GM21423 (cell line): ENCODE results near the gene NPEPL1.
"Not testable (repeated sequence)": the region's sequence is repeated elsewhere in the genome, so short reads cannot be mapped to it uniquely, and the experiment has no call there.

ENCODE experiments used
- ATAC-seq: cut with Tn5 transposase; IDR thresholded peaks from one replicate; pipeline ENCODE4 v1.9.1; 2021; ENCODE audit warnings: mild to moderate bottlenecking, moderate library complexity; ENCODE audit not compliant: unreplicated experiment

The NPEPL1 gene

DNA sequence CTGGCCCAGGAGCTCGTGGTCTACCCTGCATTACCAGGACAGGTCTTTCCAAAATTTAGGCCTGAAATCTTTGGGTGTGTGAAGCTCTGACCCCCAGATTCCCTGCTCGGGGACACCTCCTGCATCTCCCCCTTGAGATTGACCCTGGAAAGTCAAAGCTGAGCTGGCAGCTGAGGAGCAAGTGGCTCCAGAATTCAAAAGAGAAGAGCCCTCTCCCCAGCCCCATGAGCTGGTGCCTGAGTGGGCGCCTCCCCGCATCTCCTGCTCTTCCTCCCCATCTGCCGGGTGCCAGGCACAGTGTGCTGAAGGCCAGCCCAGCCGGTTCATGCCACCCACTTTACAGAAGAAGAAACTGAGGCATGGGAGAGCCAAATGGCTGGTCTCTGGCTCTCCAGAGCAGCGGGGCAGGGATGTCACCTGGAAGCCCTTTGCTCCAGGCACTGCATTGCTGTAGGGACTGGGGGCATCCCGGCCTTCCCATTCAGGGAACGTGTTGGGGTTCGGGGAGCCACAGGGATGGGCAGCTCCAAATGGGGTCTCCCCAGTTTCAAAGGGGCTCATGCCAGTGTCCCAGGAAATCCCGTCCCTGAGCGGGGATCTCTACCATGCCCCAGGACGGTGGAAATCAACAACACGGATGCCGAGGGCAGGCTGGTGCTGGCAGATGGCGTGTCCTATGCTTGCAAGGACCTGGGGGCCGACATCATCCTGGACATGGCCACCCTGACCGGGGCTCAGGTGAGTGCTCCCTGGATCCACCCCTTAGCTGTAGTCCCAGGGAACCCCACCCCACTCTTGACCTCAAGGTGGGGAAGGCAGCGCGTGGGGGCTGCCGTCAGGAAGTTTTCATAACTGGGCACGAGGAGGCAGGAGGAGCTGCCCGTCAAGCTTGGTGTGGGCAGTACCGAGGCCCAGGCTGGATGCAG, 20.5 kb downstream of the NPEPL1 start:
- no peak for ATAC-seq

DNA sequence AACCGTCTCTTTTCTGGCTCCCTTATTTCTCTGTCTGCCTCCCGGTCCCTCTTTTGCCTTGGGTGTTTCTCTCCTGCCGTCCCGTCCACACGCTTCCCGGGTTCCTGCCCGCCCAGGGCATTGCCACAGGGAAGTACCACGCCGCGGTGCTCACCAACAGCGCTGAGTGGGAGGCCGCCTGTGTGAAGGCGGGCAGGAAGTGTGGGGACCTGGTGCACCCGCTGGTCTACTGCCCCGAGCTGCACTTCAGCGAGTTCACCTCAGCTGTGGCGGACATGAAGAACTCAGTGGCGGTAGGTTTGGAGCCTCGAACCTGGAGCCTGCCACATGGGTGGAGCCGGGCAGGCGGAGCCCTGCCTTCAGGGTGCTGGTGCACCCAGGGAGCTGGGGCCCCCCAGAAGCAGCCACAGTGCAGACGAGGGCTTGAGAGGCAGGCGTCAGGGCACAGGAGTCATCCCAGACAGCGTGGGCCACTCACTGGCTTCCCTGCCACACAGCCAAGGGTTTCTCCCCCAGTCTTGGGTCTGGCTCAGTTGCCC, 21.3 kb downstream of the NPEPL1 start:
- no peak for ATAC-seq

DNA sequence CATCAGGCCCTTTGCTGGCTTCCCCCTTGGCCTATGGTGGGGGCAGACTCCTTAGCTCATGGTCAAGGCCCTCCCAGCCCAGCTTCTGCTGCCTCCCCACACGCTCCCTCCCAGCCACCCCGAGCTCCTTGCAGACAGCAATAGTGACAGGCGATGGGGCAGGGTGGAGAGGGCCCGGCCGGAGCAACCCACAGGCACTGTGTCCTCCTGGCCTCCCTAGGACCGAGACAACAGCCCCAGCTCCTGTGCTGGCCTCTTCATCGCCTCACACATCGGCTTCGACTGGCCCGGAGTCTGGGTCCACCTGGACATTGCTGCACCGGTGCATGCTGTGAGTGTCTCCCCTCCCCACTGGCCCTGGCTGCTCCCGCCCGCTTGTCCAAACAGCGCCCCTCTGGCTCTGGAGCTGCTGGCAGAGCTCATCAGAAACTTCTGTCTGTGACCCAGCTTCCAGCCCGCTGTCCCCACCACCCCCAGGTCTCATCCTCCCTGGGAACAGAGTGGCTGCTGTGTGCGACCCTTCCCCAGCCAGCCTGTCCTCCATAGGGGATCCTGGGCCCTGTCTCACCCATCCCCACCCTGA, 21.8 kb downstream of the NPEPL1 start:
- ATAC-seq = no peak

DNA sequence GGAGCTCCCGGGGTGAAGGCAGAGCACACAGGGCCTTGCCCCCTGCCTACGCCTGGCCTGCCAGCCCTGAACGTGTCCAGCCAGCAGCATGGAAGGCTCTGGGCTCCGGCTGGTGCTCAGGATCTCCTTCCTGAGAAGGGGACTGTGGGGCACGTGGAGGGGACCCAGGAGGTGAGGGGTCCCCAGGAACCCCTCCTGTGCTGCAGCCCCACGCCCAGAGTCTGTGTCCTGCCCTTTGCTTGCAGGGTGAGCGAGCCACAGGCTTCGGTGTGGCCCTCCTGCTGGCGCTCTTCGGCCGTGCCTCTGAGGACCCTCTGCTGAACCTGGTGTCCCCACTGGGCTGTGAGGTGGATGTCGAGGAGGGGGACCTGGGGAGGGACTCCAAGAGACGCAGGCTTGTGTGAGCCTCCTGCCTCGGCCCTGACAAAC, 22.3 kb downstream of the NPEPL1 start:
- ATAC-seq = no peak

DNA sequence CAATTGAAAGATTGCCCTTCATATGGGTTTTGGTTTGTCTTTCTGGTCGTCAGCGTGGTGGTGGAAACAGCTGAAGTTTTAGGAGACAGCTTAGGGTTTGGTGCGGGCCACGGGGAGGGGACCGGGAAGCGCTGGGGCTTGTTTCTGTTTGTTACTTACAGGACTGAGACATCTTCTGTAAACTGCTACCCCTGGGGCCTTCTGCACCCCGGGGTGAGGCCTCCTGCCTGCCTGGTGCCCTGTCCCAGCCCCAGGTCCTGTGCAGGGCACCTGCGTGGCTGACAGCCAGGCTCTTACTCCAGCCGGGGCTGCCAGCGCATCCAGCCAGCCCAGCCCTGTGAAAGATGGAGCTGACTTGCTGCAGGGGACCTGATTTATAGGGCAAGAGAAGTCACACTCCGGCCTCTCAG, 22.8 kb downstream of the NPEPL1 start:
- no peak for ATAC-seq

DNA sequence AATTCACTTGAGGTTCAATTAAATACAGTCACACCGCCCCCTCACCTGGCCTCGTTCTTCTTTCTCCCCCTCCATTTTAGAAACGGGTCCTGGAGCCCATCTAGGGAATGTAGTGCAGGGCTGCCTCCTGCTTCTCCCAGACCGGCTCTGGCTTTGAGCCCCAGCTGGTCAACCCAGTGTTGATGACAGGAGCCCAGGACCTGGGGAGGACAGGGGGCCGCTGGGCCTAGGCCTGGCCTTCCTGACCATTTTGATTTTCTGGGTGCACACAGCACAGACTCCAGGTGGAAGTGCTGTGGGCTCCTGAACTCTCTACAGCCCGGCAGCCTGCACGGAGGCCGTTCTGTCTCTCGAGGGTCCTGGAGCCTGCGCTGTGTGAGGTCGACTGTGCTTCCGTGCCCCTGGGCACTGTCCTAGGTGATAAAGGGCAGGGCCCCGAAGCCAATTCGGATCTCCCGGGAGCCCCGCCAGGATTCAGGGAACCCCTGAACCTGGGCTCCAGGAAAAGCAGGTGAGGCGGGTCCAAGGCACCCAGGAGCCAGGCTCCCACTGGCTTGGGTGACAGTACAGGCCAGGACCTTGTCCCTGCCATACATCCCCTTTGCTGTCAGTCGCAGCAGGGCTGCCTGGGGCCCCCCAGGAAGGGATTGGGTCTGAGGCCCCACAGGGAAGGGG, 23.3 kb downstream of the NPEPL1 start:
- ATAC-seq = no peak

DNA sequence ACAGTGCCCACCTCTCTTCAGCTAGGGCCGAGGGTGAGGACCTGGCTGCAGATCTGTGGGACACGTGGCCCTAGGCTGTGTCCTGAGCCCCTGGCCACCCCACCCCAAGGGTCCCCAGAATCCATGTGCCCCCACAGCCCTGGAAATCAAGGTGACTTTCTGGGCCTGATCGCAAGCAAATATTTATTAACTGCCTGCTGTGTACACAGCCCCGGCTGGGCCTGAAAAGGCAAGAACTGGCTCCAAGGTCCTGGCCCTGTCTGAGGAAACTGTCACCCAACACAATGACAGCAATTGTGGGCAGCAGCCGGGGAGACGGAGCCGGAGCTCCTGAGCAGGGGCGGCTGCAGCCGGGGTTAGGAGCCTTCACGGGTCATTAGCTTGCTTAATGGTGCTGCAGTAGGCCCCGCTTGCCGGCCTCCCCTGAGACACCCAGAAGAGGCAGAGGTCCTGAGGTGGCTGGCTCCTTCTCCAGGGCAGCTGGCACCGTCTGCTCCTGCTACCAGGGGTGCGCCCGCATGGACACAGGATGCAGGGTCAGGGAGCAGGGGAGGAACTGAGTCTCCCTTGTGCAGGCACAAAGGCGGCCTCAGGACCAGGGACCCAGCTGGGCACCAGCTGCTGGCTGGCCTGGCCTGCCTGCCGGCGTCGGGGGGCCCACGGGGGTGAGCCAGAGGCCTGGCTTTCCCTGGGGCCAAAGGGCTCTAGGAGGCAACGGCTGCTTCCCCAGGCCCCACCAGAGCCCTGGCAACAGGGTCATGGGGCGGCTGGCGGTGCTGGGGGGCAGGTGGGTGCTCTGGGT, 24.1 kb downstream of the NPEPL1 start:
- no peak for ATAC-seq

DNA sequence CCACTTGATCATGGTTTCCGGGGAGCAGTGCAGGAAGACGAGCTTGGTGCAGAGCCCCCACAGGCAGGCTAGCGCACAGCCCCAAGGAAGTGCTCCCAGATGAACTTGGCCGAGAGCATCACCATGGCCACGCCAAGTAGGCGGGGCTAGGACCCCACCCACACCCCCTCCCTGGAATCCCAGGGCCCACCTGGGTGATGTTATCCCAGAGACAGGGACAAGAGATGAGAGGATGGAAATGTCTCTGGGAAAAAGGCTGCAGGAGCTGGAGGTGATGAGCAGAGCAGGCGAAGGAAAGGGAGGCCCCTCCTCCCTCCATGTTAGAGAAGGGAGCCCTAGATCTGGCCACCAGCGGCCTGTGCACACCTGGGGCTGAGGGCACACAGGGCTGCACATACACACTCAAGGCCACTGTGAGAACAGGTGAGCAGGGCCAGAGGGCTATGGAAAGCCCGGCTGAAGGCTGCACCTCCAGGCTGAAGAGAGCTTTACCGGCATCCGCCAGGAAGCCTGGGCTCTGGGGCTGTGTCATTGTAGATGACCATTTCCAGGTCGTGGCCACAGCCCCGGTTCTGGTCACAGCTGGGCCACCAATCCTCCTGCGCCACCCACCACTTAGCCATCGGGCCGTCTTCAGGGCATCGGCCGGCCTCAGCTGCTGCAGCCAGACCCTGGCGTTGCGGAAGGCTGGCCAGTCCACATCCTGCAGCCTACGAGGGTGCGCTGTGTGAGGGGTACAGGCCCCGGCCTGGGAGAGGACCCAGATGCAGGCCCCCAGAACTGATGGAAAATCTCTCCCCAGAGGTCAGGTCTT, 24.9 kb downstream of the NPEPL1 start:
- ATAC-seq = no peak

DNA sequence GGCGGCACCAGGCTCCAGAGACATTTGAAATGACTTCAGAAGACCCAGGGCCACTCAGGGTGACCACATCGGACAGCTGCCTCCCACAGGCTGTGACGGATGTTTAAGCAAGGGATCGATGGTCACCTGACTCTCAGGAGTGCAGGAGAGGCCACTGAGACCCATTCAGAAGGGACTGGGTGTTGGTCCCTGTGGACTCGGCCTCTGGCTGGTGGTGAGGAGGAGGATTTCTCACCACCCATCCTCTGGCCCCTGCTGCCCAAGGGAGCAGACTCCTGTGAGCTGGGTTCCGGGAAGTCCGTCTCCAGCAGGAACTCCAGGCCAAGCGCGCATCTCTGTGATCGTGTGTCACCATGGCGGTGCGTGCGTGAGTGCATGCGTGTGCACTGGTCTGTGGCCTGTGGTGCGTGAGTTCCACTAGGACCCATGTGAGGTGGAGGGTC, 25.5 kb downstream of the NPEPL1 start:
- ATAC-seq = no peak

DNA sequence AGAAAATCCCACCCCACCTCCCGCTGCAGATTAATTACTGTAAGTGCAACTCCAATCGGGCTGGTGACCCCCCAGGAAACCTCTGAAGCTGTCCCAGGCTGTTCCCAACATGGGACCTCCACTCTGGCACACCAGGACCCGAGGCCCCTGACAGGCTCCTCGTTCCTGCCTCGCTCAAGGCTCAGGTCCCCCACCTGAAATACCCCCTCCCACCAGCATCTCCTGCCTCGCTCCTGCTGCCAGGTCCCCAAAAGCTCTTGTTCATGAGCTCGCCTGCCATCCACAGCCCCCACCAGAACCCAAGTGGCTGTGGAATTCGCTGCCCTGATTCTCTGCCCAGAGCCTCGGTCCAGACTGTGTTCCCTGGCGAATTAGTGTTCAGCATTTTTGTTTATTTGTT, 26.1 kb downstream of the NPEPL1 start:
- no peak for ATAC-seq

DNA sequence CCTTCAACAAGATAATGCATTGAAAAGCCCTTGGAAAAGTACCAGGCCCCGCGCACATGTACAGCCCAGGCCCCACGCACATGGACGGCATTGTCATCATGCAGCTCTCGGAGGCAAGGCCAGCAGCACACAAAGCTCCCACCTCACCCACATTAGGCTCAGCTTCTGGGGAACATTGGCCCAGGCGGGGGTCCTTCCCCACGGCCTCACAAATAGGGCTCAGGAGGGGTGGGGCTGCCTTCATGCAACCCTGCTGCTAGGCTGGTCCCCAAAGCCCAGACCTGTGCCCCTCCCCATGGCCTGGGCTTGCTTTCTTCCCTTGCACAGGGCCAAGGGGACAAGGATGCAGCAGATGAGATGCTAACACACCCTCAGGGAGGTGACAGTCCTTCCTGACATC, 26.7 kb downstream of the NPEPL1 start:
- no peak for ATAC-seq

DNA sequence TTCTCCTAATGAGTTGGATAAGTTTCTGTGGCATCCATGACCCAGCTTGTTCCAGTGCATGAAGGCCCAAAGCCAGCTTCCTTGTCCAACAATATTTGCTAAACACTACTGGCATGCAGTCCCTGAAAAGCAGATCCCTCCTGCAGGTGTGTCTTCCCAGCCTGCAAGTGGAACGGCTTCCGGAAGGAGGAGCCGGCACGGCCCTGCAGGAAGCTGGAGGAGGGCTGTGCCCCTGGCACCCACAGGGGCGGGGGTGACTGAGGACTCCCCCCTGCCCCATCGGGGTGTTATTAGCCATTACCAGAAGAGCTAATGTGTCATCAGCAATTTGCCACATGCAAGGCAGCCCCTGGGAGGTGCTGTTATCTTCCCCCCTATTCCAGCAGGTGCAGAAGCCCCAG, 27.4 kb downstream of the NPEPL1 start:
- no peak for ATAC-seq

DNA sequence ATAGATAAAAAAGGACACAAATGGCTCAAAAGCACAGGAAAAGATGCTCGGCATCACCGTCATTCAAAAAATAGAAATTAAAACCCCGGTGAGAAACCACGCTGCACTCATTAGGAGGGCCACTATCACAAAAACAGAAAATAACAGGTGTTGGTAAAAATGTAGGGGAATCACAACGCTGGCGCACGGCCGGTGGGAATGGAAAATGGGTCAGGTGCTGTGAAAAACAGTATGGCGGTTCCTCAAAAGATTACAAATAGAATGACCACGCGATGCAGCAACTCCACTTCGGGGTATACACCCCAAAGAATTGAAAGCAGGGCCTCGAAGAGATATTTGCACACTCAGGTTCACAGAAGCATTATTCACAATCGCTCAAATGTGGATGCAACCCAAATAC, 28.3 kb downstream of the NPEPL1 start:
- no peak for ATAC-seq

DNA sequence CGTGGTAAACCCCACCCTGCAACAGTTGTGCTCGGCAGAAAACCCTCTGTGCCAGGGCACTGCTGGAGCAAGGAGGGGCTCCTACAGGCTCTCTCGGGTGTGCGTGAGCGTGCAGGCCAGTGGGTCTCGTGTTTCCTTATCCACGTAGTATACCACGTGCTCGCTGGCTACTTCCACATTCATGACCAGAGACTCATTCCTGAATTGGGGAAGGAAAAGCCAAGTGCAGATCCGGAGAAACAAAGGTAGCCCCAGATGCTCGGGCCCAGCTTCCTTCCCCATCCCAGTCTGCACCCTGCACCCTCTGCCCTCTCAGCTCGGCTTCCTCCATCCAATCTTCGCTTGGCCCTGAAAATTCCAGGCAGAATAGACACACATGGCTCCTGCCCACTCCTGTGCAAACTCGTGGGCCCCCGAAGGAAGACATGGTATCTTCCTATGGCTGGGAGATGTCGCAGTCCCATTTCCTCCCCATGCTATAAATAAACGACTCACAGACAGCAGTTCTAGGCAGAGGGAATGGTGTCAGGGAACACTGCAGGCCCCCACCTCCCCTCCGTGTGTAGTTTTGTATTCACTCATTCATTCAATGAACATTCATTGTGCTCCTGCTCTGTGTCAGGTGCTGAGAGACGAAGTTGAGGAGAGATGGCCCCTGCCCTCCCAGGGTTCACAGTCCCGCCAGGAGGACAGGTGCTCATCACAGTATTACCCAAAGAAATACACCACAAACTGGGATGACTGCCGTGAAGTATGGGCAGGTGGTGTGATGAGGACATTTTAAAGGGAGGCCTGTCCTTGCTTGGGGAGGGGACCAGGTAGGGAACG, 29.6 kb downstream of the NPEPL1 start:
- ATAC-seq = no peak

DNA sequence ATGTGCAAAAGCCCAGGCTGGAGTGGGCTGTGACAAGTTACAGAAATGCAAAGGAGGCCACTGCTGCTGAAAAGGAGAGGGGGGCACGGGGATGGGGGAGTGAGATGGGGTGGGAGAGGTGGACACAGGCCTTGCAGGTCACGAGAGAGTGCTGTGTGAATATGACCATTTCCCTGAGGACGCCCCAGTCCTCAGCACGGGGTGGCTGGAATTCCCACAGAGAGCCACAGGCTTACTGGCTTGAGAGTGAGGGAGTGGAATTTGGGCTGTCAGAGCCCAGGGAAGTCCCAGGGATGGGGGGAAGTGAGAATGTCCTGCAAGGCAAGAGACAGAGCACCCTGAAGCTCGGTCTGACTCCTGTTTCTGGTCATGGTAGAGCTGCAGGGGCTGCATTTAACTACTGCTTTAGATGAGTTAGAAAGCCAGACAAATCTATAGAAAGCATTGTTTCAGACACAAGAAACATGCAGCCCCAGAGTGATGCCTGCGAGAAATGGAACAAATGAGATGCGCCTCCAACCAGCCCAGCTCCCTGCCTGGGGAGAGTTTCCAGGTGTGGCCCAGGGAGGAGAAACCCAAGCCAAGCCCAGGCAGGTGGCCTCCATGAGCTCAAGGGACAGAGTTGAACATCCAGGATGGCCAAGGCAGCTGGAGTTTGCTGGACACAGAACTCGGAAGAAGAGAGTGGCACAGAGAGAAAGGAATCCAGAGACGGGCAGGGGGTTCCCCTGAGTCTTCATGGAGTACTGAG, 30.5 kb downstream of the NPEPL1 start:
- ATAC-seq = no peak

DNA sequence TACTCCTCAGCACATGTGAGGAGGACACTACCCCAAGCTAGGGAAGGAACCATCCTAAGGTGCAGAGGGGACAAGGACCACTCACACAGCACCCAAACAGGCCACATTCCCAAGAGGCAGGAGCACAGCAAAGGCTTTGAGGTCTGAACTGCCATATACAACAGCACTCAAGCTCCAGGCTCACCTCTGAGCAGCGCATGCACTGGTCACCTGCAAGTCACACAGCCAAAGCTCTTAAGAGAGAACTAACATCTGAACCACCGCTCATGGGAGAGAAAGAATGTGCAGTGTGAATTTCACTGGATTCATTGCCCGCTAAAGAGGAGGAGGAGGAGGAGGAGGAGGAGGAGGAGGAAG, 31.0 kb downstream of the NPEPL1 start:
- no peak for ATAC-seq

DNA sequence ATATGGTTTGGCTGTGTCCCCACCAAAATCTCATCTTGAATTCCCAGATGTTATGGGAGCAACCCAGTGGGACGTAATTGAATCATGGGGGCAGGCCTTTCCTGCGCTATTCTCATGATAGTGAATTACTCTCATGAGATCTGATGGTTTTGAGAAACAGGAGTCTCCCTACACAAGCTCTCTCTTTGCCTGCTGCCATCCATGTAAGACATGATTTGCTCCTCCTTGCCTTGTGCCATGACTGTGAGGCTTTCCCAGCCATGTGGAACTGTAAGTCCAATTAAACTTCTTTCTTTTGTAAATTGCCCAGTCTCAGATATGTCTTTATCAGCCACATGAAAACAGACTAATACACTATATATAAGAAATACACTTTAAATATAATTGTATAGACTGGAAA, 33.6 kb downstream of the NPEPL1 start:
- ATAC-seq = not testable (repeated sequence)

DNA sequence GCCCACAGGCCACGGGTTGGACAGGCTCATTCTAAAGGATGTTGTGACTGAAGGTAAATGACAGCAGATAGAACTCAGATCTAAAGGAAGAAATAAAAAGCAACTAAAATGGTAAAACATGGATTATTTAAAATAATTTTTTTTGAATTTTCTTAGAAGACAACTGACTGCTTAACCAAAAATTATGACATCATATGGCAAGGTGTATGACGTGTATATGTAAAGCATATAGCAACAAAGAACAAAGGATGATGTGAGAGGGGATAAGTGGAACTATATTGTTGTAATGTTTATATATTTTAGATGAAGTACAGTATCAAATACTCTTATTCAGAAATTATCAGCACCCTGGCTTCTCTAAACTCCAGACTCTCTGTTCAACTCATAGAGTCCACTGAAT, 38.6 kb downstream of the NPEPL1 start:
- no peak for ATAC-seq
